ENCODE results near the gene CDK13. TPM values are rescaled to one million over a fixed set of nuclear protein-coding genes. Genes with fewer than 3 reads are reported as not detected.

Gene CDK13
- total RNA-seq, 1 donor from 2014 or later: 45.3 TPM

DNA sequence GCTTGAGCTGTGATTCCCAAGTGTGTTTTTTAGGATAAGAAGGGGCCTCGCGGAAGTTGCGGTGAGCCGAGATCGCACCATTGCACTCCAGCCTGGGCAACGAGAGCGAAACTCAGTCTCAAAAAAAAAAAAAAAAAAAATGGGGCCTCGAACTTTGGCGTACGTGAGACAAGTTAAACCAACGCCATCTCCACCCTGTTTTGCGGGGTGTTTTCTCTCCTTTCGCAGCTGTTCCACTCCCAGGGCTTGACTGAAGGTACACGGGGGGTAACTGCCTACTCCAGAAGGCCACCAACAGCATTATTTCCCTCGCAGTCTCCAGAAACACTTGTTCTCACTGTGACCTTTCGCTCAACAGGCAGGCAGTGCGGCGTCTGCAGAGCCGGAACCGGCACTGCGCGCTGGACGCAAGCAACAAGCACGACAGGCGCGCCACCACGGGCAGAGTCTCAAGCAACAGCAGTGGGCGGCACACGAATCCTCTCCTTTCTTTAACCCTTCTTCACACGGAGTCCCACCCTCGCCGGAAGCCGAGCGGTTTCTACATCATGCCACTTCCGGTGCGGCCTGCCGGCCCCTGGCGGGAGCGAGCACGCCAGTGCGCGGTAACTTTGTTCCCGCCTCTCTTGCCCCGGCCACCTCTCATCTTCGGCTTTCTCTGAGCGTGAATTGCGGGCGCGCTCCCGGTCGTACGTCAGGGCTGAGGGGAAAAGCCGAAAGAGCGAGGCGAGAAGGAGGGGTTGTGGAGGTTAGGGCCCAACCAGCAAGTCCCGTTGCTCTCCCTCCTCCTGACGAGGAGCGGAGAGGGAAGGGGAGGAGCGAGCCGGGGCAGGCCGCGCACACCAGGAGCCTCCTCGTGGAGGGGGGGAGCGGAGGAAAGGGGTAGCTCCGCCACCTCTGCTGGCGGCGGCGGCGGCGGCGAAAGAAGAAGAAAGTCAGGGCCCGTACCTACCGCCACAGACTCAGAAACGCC, 814 bp upstream of the CDK13 start:
- peaks cover 6% of the 10 kb centered on the region for H3K4me1 Mint-ChIP-seq (ENCODE audit: low read depth, unreplicated experiment)
- peaks cover 30% of the 10 kb centered on the region for H4K20me1 ChIP-seq (ENCODE audit: insufficient read depth, low read length)
- H3K4me1 ChIP-seq (ENCODE audit: insufficient read depth, low read length): peaks cover 10% of the 10 kb centered on the region
- H3K79me2 ChIP-seq (ENCODE audit: insufficient read depth, low read length): peaks cover 44% of the 10 kb centered on the region
- no peaks in the 10 kb centered on the region for H3K36me3 ChIP-seq (ENCODE audit: insufficient read depth, low read length)
- FAIRE-seq (peak; percentile 60), DNase-seq (ENCODE audit: low read depth) (peak; percentile 100)
- peak overlapping the region; percentile 97 for H3K4me2 ChIP-seq (ENCODE audit: low read length)
- H3K27ac ChIP-seq (ENCODE audit: low read depth, low read length): peak overlapping the region; percentile 93
- H3K4me3 Mint-ChIP-seq (ENCODE audit: unreplicated experiment): peak overlapping the region; percentile 99
- H3K36me3 Mint-ChIP-seq (ENCODE audit: low read depth, unreplicated experiment): peaks cover 5% of the 10 kb centered on the region
- H3K27me3 Mint-ChIP-seq (ENCODE audit: low read depth, unreplicated experiment): no peaks in the 10 kb centered on the region
- no peaks in the 10 kb centered on the region for H3K27me3 ChIP-seq (ENCODE audit: insufficient read depth, low read length)
- peak overlapping the region; percentile 94 for H2AFZ ChIP-seq (ENCODE audit: low read depth, low read length)
- H3K9me3 ChIP-seq (ENCODE audit: insufficient read depth, low read depth, low read length): no peaks in the 10 kb centered on the region
- H3K9me3 Mint-ChIP-seq (ENCODE audit: unreplicated experiment): peaks cover 2% of the 10 kb centered on the region
- H3K4me3 ChIP-seq (ENCODE audit: insufficient read depth, low read depth, low read length): peak overlapping the region; percentile 93
- peak overlapping the region; percentile 100 for H3K27ac Mint-ChIP-seq (ENCODE audit: unreplicated experiment)
- H3K9ac ChIP-seq (ENCODE audit: low read length): peak overlapping the region; percentile 96
- TF ChIP-seq, protein P1, sequence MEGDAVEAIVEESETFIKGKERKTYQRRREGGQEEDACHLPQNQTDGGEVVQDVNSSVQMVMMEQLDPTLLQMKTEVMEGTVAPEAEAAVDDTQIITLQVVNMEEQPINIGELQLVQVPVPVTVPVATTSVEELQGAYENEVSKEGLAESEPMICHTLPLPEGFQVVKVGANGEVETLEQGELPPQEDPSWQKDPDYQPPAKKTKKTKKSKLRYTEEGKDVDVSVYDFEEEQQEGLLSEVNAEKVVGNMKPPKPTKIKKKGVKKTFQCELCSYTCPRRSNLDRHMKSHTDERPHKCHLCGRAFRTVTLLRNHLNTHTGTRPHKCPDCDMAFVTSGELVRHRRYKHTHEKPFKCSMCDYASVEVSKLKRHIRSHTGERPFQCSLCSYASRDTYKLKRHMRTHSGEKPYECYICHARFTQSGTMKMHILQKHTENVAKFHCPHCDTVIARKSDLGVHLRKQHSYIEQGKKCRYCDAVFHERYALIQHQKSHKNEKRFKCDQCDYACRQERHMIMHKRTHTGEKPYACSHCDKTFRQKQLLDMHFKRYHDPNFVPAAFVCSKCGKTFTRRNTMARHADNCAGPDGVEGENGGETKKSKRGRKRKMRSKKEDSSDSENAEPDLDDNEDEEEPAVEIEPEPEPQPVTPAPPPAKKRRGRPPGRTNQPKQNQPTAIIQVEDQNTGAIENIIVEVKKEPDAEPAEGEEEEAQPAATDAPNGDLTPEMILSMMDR (IDR thresholded peaks at IDR 0.05; ENCODE audit: insufficient read depth, low read depth, low read length): no peak
- TF ChIP-seq EZH2 (IDR thresholded peaks at IDR 0.05; ENCODE audit: insufficient read depth, low read length): no peak

- H3K4me2 ChIP-seq (ENCODE audit: low read length): peak overlapping the region; percentile 97
- TF ChIP-seq, protein P1 (IDR thresholded peaks at IDR 0.05; ENCODE audit: insufficient read depth, low read depth, low read length): no peak
- TF ChIP-seq EZH2 (IDR thresholded peaks at IDR 0.05; ENCODE audit: insufficient read depth, low read length): no peak
- peaks cover 12% of the 10 kb centered on the region for H3K4me1 Mint-ChIP-seq (ENCODE audit: low read depth, unreplicated experiment)
- H3K36me3 Mint-ChIP-seq (ENCODE audit: low read depth, unreplicated experiment): peaks cover 5% of the 10 kb centered on the region
- FAIRE-seq (no peak), DNase-seq (ENCODE audit: low read depth) (peak; percentile 22)
- H3K4me3 Mint-ChIP-seq (ENCODE audit: unreplicated experiment): peak overlapping the region; percentile 77
- H3K79me2 ChIP-seq (ENCODE audit: insufficient read depth, low read length): peaks cover 58% of the 10 kb centered on the region
- peaks cover 44% of the 10 kb centered on the region for H4K20me1 ChIP-seq (ENCODE audit: insufficient read depth, low read length)
- H3K9ac ChIP-seq (ENCODE audit: low read length): peak overlapping the region; percentile 96
- H3K9me3 Mint-ChIP-seq (ENCODE audit: unreplicated experiment): peaks cover 2% of the 10 kb centered on the region
- H3K36me3 ChIP-seq (ENCODE audit: insufficient read depth, low read length): no peaks in the 10 kb centered on the region
- no peaks in the 10 kb centered on the region for H3K27me3 Mint-ChIP-seq (ENCODE audit: low read depth, unreplicated experiment)
- H3K4me3 ChIP-seq (ENCODE audit: insufficient read depth, low read depth, low read length): peak overlapping the region; percentile 88
- no peaks in the 10 kb centered on the region for H3K9me3 ChIP-seq (ENCODE audit: insufficient read depth, low read depth, low read length)
- peak overlapping the region; percentile 77 for H2AFZ ChIP-seq (ENCODE audit: low read depth, low read length)
- peak overlapping the region; percentile 66 for H3K27ac Mint-ChIP-seq (ENCODE audit: unreplicated experiment)
- peaks cover 14% of the 10 kb centered on the region for H3K4me1 ChIP-seq (ENCODE audit: insufficient read depth, low read length)
- H3K27me3 ChIP-seq (ENCODE audit: insufficient read depth, low read length): no peaks in the 10 kb centered on the region
- H3K27ac ChIP-seq (ENCODE audit: low read depth, low read length): peak overlapping the region; percentile 93
Measured at GRCh38 chr7:39950473-39951225, 593 bp downstream of the CDK13 start.

Data from astrocyte (in vitro differentiated cells and primary cell).